ENCODE data around the gene HIVEP1. TPM values are rescaled to one million over a fixed set of nuclear protein-coding genes. Genes with fewer than 3 reads are reported as not detected.
"Not testable (repeated sequence)": the region's sequence is repeated elsewhere in the genome, so short reads cannot be mapped to it uniquely, and the experiment has no call there.

Gene HIVEP1
- total RNA-seq, 4 donors from 2014 or later = 23.2 to 41.5 (median 32.6) TPM

GRCh38 chr6:12102350-12102749, 90.2 kb downstream of the HIVEP1 start:
- intact Hi-C loops (cut with DNase I; ENCODE audit: low total_unique reads) = no loop called here
- no peak for DNase-seq (ENCODE audit: low spot score in 2 of 2)
- TF ChIP-seq POLR2A (IDR thresholded peaks at IDR 0.05) = no peak
- TF ChIP-seq CTCF (IDR thresholded peaks at IDR 0.05) = no peak
- no peak overlapping the region for H3K4me3 ChIP-seq (ENCODE audit: low read depth, poor library complexity, severe bottlenecking)
- WGBS, 2 donors = 90 to 95% methylated on average over 2 of the region's 2 CpGs

GRCh38 chr6:12103158-12103557, 91.0 kb downstream of the HIVEP1 start:
- TF ChIP-seq CTCF (IDR thresholded peaks at IDR 0.05) (no peak), POLR2A (IDR thresholded peaks at IDR 0.05) (no peak)
- no peak overlapping the region for H3K4me3 ChIP-seq (ENCODE audit: low read depth, poor library complexity, severe bottlenecking)
- intact Hi-C loops (cut with DNase I; ENCODE audit: low total_unique reads) = no loop called here
- no peak for DNase-seq (ENCODE audit: low spot score in 2 of 2)
- WGBS, 2 donors = 96 to 99% methylated on average over 3 of the region's 3 CpGs

DNA sequence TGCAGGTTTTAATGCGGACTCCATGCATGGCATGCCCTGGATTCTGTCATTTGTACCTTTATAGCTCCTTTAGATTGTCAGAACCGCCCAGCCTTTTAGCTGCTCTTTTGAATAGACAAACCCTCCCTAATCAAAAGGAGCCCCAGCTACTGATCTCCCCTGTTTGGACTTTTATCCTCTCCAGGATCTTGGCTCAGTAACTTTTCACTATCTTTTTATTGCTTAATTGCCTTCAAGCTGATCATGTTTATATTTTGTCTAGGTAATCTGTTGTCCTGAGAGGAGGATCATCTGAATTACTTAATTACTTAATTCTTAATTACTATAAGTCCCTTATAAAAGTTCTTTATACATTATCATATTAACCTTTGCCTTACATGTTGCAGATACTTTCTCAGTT, 93.2 kb downstream of the HIVEP1 start:
- TF ChIP-seq CTCF (IDR thresholded peaks at IDR 0.05) (no peak), POLR2A (IDR thresholded peaks at IDR 0.05) (no peak)
- 93 to 98% methylated on average over 2 of the region's 2 CpGs for WGBS, 2 donors
- no peak for DNase-seq (ENCODE audit: low spot score in 2 of 2)
- intact Hi-C loops (cut with DNase I; ENCODE audit: low total_unique reads) = no loop called here
- H3K4me3 ChIP-seq (ENCODE audit: low read depth, poor library complexity, severe bottlenecking) = no peak overlapping the region

- intact Hi-C loops (cut with DNase I; ENCODE audit: low total_unique reads); DNase-seq (ENCODE audit: low spot score in 2 of 2); H3K4me3 ChIP-seq (ENCODE audit: low read depth, poor library complexity, severe bottlenecking): not testable (repeated sequence)
- WGBS, 2 donors = 95 to 97% methylated on average over 21 to 22 of the region's 33 CpGs
Observed at GRCh38 chr6:12108376-12108775, 96.3 kb downstream of the HIVEP1 start.

DNA sequence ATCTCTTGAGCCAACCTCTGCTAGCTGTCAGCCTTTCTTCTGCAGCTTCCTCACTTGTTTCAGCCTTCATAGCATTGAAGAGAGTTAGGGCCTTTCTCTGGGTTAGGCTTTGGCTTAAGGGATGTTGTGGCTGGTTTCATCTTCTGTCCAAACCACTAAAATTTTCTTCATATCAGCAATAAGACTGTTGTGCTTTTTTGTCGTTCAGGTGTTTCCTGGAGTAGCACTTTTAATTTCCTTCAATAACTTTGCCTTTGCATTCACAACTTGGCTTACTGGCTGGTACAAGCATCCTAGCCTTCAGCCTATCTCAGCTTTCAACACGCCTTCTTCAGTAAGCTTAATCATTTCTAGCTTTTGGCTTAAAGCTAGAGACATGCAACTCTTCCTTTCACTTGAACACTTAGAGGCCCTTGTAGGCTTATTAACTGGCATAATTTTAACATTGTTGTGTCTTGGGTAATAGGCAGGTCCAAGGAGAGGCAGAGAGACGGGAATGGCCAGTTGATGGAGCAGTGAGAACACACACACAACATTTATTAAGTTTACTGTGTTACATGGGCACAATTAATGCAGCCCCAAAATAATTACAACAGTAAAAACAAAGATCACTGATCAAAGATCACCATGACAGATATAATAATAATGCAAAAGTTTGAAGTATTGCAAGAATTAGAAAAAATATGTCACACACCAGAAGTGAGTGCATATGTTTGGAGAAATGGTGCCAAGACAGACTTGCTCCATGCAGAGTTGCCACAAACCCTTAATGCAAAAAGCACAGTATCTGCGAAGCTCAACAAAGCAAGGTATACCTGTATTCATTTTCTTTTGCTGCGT, 98.6 kb downstream of the HIVEP1 start:
- no peak for TF ChIP-seq CTCF (IDR thresholded peaks at IDR 0.05)
- no peak for TF ChIP-seq POLR2A (IDR thresholded peaks at IDR 0.05)
- DNase-seq (ENCODE audit: low spot score in 2 of 2) = no peak
- no peak overlapping the region for H3K4me3 ChIP-seq (ENCODE audit: low read depth, poor library complexity, severe bottlenecking)
- 88 to 89% methylated on average over 5 of the region's 5 CpGs for WGBS, 2 donors
- intact Hi-C loops (cut with DNase I; ENCODE audit: low total_unique reads) = no loop called here

- WGBS, 2 donors = 98 to 100% methylated on average over 2 of the region's 2 CpGs
- intact Hi-C loops (cut with DNase I; ENCODE audit: low total_unique reads) = no loop called here
- no peak for DNase-seq (ENCODE audit: low spot score in 2 of 2)
- no peak overlapping the region for H3K4me3 ChIP-seq (ENCODE audit: low read depth, poor library complexity, severe bottlenecking)
- no peak for TF ChIP-seq POLR2A (IDR thresholded peaks at IDR 0.05)
- no peak for TF ChIP-seq CTCF (IDR thresholded peaks at IDR 0.05)
Observed at GRCh38 chr6:12111363-12111670, 99.2 kb downstream of the HIVEP1 start.
